Measurements from ENCODE around the gene SHROOM1. TPM values are rescaled to one million over a fixed set of nuclear protein-coding genes. Genes with fewer than 3 reads are reported as not detected.

SHROOM1 gene
- total and polyA plus RNA-seq, 9 of the 15 experiments (the other 6 are each of a cell fraction or from before 2014, with no cell fraction given), result 0.44 to 26.5 (median 11.9) TPM

DNA sequence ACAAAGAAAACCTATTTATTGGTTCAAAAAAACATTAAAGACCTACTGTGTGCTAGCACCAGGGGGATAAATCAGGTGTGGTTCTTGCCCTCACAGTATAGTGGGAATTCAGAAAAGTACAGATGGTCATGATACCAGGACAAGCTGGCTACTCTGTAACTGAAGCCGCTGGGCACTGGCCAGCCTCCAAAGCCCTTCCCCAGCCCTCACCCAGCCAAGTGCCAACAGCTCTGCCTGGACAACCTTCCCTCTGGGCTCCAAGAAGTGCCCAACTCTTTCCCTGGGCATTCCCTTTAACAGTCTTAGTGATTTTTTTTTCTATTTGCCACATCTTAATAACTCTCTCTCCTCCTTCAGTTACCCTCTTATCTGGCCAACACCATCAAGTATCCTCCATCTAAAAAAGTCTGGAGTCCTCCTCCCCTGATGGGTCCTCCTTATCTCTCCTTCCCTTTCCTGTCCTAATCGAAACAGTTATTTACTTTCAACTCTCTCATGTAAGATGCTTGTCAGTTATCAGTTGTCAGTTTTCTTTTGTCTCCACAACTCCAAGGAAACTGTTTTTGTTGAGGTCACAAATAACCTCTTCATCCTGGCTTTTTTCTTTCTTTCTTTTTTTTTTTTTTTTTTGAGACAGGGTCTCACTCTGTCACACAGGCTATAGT is 40.1 kb downstream of the SHROOM1 start (continued):
- TF ChIP-seq TCFL5 (CRISPR knock-in tag; conservative IDR thresholded peaks at IDR 0.05) (no peak), TSC22D4 (tag; IDR thresholded peaks at IDR 0.05) (no peak), ESRRA (IDR thresholded peaks at IDR 0.05; ENCODE audit: borderline replicate concordance, low read depth) (no peak), NFIX (CRISPR knock-in tag; IDR thresholded peaks at IDR 0.05; ENCODE audit: low read depth) (no peak), KHSRP (IDR thresholded peaks at IDR 0.05) (no peak), ESRRB (CRISPR knock-in tag; IDR thresholded peaks at IDR 0.05; ENCODE audit: borderline replicate concordance) (no peak), HMG20A (CRISPR knock-in tag; conservative IDR thresholded peaks at IDR 0.05) (no peak), SMARCC2 (IDR thresholded peaks at IDR 0.05; ENCODE audit: low read depth) (peak; percentile 53; the same call in 1 of the 2 replicates), FOXA3 (CRISPR knock-in tag; conservative IDR thresholded peaks at IDR 0.05 in 1 of 2, IDR thresholded peaks at IDR 0.05 in 1 of 2) (peak in 1 of 2 experiments; percentile 68; a peak in 2 of 4 replicates), GTF2E2 (tag; IDR thresholded peaks at IDR 0.05) (no peak), ZNF217 (CRISPR knock-in tag; IDR thresholded peaks at IDR 0.05) (no peak), PTTG1 (tag; IDR thresholded peaks at IDR 0.05; ENCODE audit: low read depth) (no peak), HDAC1 (IDR thresholded peaks at IDR 0.05) (peak; percentile 42 to 76; a peak in 2 of 4 replicates), WHSC1 (IDR thresholded peaks at IDR 0.05; ENCODE audit: low read length) (no peak), SIN3A (IDR thresholded peaks at IDR 0.05; ENCODE audit: borderline replicate concordance in 2 of 2, control insufficient read depth in 1 of 2, low read depth in 2 of 2, low read length in 2 of 2) (no peak), ATF7 (IDR thresholded peaks at IDR 0.05) (peak; percentile 46), ZNF778 (CRISPR knock-in tag; IDR thresholded peaks at IDR 0.05) (no peak), KLF6 (CRISPR knock-in tag; IDR thresholded peaks at IDR 0.05; ENCODE audit: borderline replicate concordance) (no peak), POLR2H (tag; IDR thresholded peaks at IDR 0.05; ENCODE audit: low read depth) (no peak), ETS2 (tag; IDR thresholded peaks at IDR 0.05; ENCODE audit: borderline replicate concordance, poor library complexity, severe bottlenecking) (no peak)
- TF ChIP-seq, protein P1, sequence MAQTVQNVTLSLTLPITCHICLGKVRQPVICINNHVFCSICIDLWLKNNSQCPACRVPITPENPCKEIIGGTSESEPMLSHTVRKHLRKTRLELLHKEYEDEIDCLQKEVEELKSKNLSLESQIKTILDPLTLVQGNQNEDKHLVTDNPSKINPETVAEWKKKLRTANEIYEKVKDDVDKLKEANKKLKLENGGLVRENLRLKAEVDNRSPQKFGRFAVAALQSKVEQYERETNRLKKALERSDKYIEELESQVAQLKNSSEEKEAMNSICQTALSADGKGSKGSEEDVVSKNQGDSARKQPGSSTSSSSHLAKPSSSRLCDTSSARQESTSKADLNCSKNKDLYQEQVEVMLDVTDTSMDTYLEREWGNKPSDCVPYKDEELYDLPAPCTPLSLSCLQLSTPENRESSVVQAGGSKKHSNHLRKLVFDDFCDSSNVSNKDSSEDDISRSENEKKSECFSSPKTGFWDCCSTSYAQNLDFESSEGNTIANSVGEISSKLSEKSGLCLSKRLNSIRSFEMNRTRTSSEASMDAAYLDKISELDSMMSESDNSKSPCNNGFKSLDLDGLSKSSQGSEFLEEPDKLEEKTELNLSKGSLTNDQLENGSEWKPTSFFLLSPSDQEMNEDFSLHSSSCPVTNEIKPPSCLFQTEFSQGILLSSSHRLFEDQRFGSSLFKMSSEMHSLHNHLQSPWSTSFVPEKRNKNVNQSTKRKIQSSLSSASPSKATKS (CRISPR knock-in tag; IDR thresholded peaks at IDR 0.05), result no peak
- TF ChIP-seq, protein P2, sequence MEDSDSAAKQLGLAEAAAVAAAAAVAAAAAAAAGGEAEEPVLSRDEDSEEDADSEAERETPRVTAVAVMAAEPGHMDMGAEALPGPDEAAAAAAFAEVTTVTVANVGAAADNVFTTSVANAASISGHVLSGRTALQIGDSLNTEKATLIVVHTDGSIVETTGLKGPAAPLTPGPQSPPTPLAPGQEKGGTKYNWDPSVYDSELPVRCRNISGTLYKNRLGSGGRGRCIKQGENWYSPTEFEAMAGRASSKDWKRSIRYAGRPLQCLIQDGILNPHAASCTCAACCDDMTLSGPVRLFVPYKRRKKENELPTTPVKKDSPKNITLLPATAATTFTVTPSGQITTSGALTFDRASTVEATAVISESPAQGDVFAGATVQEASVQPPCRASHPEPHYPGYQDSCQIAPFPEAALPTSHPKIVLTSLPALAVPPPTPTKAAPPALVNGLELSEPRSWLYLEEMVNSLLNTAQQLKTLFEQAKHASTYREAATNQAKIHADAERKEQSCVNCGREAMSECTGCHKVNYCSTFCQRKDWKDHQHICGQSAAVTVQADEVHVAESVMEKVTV (CRISPR knock-in tag; IDR thresholded peaks at IDR 0.05), result no peak
- TF ChIP-seq, protein P3, sequence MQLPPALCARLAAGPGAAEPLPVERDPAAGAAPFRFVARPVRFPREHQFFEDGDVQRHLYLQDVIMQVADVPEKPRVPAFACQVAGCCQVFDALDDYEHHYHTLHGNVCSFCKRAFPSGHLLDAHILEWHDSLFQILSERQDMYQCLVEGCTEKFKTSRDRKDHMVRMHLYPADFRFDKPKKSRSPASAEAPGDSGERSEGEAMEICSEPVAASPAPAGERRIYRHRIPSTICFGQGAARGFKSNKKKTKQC (CRISPR knock-in tag; IDR thresholded peaks at IDR 0.05), result no peak
- TF ChIP-seq, protein P4, sequence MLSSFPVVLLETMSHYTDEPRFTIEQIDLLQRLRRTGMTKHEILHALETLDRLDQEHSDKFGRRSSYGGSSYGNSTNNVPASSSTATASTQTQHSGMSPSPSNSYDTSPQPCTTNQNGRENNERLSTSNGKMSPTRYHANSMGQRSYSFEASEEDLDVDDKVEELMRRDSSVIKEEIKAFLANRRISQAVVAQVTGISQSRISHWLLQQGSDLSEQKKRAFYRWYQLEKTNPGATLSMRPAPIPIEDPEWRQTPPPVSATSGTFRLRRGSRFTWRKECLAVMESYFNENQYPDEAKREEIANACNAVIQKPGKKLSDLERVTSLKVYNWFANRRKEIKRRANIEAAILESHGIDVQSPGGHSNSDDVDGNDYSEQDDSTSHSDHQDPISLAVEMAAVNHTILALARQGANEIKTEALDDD (IDR thresholded peaks at IDR 0.05), result no peak

Measured in K562 (cell line).